Measurements from ENCODE around the gene CFTR.

GRCh38 chr7:117565226-117565625 lies 85.4 kb downstream of the CFTR start:
- TF ChIP-seq, protein P1, sequence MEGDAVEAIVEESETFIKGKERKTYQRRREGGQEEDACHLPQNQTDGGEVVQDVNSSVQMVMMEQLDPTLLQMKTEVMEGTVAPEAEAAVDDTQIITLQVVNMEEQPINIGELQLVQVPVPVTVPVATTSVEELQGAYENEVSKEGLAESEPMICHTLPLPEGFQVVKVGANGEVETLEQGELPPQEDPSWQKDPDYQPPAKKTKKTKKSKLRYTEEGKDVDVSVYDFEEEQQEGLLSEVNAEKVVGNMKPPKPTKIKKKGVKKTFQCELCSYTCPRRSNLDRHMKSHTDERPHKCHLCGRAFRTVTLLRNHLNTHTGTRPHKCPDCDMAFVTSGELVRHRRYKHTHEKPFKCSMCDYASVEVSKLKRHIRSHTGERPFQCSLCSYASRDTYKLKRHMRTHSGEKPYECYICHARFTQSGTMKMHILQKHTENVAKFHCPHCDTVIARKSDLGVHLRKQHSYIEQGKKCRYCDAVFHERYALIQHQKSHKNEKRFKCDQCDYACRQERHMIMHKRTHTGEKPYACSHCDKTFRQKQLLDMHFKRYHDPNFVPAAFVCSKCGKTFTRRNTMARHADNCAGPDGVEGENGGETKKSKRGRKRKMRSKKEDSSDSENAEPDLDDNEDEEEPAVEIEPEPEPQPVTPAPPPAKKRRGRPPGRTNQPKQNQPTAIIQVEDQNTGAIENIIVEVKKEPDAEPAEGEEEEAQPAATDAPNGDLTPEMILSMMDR (IDR thresholded peaks at IDR 0.05; ENCODE audit: insufficient read depth, low read length, poor library complexity, severe bottlenecking): no peak
- no peak for TF ChIP-seq EZH2phosphoT487 (conservative IDR thresholded peaks at IDR 0.05; ENCODE audit: low read length)
